A673 (cell line): ENCODE data around the gene MYD88. TPM values are rescaled to one million over a fixed set of nuclear protein-coding genes. Genes with fewer than 3 reads are reported as not detected.

ENCODE experiments used
- BruUV-seq: library from RNA; stranded (reverse); fragments of 400-500 nt; replicated peaks from 2 replicates; lab custom pipeline; 2021; lab: Mats Ljungman, UMichigan
- CTCF ChIA-PET: fragments of 300-600 bp; sonication (Branson Sonifier 250); formaldehyde crosslinking; loops from one replicate; lab custom pipeline; 2022; ENCODE audit warnings: antibody characterized with exemption; lab: Charles Lee
- POLR2A ChIA-PET: fragments of 300-600 bp; sonication (Branson Sonifier 250); formaldehyde crosslinking; loops from one replicate; lab custom pipeline; 2022; ENCODE audit warnings: antibody characterized with exemption; ENCODE audit not compliant: low non-redundant PET; lab: Charles Lee
- DNase-seq: peaks from one replicate; pipeline ENCODE4 v3.0.0-alpha.2; 2015; ENCODE audit warnings: low spot score
- H3K27ac ChIP-seq: fragments of 200-600 bp; sonication (generic); 2 replicates; pipeline ENCODE4 v1.5.1; 2016; ENCODE audit warnings: mixed run types, low read depth, mild to moderate bottlenecking, mixed read lengths, antibody characterized with exemption, low read length; ENCODE audit not compliant: poor library complexity, severe bottlenecking
- H3K27me3 ChIP-seq: fragments of 200-600 bp; sonication (generic); replicated peaks from 2 replicates; pipeline ENCODE4 v1.6.1; 2017; ENCODE audit warnings: mixed run types, low read depth, mild to moderate bottlenecking, mixed read lengths, antibody characterized with exemption, low read length; ENCODE audit not compliant: insufficient read depth, poor library complexity
- H3K36me3 ChIP-seq: fragments of 200-600 bp; sonication (generic); 2 replicates; pipeline ENCODE4 v1.6.1; 2016; ENCODE audit warnings: mixed run types, mild to moderate bottlenecking, mixed read lengths, antibody characterized with exemption, low read length; ENCODE audit not compliant: insufficient read depth, poor library complexity, severe bottlenecking
- H3K4me1 ChIP-seq: fragments of 200-600 bp; sonication (generic); 2 replicates; pipeline ENCODE4 v1.6.1; 2017; ENCODE audit warnings: mixed run types, mild to moderate bottlenecking, mixed read lengths, antibody characterized with exemption, low read length; ENCODE audit not compliant: insufficient read depth, poor library complexity, severe bottlenecking
- H3K4me3 ChIP-seq: fragments of 200-600 bp; sonication (generic); 2 replicates; pipeline ENCODE4 v1.5.1; 2016; ENCODE audit warnings: low read depth, mixed run types, mild to moderate bottlenecking, mixed read lengths, low read length; ENCODE audit not compliant: poor library complexity, severe bottlenecking
- H3K9me3 ChIP-seq: fragments of 200-600 bp; sonication (generic); 2 replicates; pipeline ENCODE4 v1.6.1; 2016; ENCODE audit warnings: mixed run types, low read depth, mild to moderate bottlenecking, mixed read lengths, antibody characterized with exemption, low read length; ENCODE audit not compliant: poor library complexity, severe bottlenecking
- EZH2 ChIP-seq: fragments of 200-600 bp; sonication (generic); IDR thresholded peaks from 2 replicates; pipeline ENCODE4 v1.6.1; 2017; ENCODE audit warnings: borderline replicate concordance, low read depth, mild to moderate bottlenecking, mixed read lengths, antibody characterized with exemption, low read length; ENCODE audit not compliant: poor library complexity, severe bottlenecking
- intact Hi-C: fragments of 100-400 bp; cut with micrococcal nuclease; formaldehyde crosslinking; loops from one replicate; pipeline ENCODE4 v1.10.0; 2022; ENCODE audit not compliant: unreplicated experiment
- total RNA-seq: library from RNA; stranded (reverse); gene quantifications from 2 replicates; pipeline ENCODE4 v1.2.3, GENCODE V29; 2021
- TF ChIP-seq, protein P1 (sequence below): fragments of 300-800, 200-600 bp; sonication (generic); conservative IDR thresholded peaks from 2 replicates; pipeline ENCODE4 v1.5.1; 2017; ENCODE audit warnings: low read depth, mild to moderate bottlenecking, antibody characterized with exemption, low read length, moderate library complexity, mixed read lengths

MYD88 gene
- total RNA-seq, 1 experiment from 2014 or later, result 11.9 TPM

GRCh38 chr3:38150780-38151528 lies 12.5 kb downstream of the MYD88 start:
- CTCF ChIA-PET, result no interaction called here
- POLR2A ChIA-PET, result no interaction called here
- BruUV-seq, result no TSS peak

GRCh38 chr3:38151667-38152265 lies 13.3 kb downstream of the MYD88 start:
- H3K4me1 ChIP-seq, result no peaks in the 10 kb centered on the region
- ChIA-PET POLR2A (no interaction called here), CTCF (no interaction called here)
- BruUV-seq, result no TSS peak
- H3K27me3 ChIP-seq, result no peaks in the 10 kb centered on the region
- no peak overlapping the region for H3K27ac ChIP-seq
- H3K4me3 ChIP-seq, result no peak overlapping the region
- DNase-seq, result no peak
- no peak for TF ChIP-seq EZH2
- TF ChIP-seq, protein P1, sequence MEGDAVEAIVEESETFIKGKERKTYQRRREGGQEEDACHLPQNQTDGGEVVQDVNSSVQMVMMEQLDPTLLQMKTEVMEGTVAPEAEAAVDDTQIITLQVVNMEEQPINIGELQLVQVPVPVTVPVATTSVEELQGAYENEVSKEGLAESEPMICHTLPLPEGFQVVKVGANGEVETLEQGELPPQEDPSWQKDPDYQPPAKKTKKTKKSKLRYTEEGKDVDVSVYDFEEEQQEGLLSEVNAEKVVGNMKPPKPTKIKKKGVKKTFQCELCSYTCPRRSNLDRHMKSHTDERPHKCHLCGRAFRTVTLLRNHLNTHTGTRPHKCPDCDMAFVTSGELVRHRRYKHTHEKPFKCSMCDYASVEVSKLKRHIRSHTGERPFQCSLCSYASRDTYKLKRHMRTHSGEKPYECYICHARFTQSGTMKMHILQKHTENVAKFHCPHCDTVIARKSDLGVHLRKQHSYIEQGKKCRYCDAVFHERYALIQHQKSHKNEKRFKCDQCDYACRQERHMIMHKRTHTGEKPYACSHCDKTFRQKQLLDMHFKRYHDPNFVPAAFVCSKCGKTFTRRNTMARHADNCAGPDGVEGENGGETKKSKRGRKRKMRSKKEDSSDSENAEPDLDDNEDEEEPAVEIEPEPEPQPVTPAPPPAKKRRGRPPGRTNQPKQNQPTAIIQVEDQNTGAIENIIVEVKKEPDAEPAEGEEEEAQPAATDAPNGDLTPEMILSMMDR, result no peak
- no peaks in the 10 kb centered on the region for H3K9me3 ChIP-seq
- no peaks in the 10 kb centered on the region for H3K36me3 ChIP-seq
- intact Hi-C loops, result no loop called here

More at GRCh38 chr3:38150780-38151528, 12.5 kb downstream of the MYD88 start:
- intact Hi-C loops, result no loop called here
- Histone ChIP-seq H3K4me3 (no peak overlapping the region), H3K36me3 (no peaks in the 10 kb centered on the region), H3K27ac (no peak overlapping the region), H3K27me3 (no peaks in the 10 kb centered on the region), H3K9me3 (no peaks in the 10 kb centered on the region), H3K4me1 (no peaks in the 10 kb centered on the region)
- DNase-seq, result no peak
- TF ChIP-seq, protein P1, result no peak
- TF ChIP-seq EZH2, result no peak

GRCh38 chr3:38152609-38153008 lies 14.1 kb downstream of the MYD88 start:
- intact Hi-C loops, result no loop called here
- no peaks in the 10 kb centered on the region for H3K4me1 ChIP-seq
- H3K9me3 ChIP-seq, result no peaks in the 10 kb centered on the region
- no peak for TF ChIP-seq EZH2
- TF ChIP-seq, protein P1, result no peak
- H3K36me3 ChIP-seq, result no peaks in the 10 kb centered on the region
- BruUV-seq, result no TSS peak
- no peaks in the 10 kb centered on the region for H3K27me3 ChIP-seq
- ChIA-PET POLR2A (no interaction called here), CTCF (no interaction called here)
- no peak overlapping the region for H3K4me3 ChIP-seq
- no peak for DNase-seq
- H3K27ac ChIP-seq, result no peak overlapping the region
